Superior temporal gyrus (tissue), 1 donor: ENCODE results near the gene EPHA8.

ENCODE experiments used
- DNase-seq: peaks from one replicate; pipeline ENCODE4 v3.0.0-alpha.2; 2016; ENCODE audit errors: extremely low spot score

The EPHA8 gene

DNA sequence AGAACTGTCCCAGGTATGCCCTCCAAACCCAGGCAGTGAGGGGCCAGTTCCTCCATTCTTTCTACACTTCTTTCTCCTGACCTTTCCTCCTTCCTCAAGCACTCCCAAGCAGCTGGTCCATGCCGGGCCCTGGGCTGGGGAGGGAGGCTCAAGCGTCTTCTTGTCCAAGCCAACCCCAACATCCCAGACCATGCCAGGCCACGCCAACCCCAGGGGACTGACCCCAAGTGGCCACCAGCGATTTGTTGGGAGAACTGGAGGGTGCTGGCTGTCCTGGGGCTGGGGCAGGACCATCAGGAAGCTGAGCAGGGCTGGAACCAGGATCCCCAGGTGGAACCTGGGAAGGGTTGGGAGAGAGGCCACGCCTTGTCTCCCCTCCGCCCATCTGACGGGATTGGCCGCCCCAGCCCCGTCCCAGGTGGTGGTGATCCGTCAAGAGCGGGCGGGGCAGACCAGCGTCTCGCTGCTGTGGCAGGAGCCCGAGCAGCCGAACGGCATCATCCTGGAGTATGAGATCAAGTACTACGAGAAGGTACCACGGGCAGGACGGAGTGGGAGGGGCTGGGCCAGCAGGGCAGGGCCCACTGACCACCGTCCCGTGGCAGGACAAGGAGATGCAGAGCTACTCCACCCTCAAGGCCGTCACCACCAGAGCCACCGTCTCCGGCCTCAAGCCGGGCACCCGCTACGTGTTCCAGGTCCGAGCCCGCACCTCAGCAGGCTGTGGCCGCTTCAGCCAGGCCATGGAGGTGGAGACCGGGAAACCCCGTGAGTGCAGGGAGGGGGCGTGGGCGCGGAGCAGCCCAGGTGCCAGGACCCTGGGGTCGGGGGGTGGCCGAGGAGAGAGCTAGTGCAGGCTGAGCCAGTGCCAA is 29.9 kb downstream of the EPHA8 start:
- DNase-seq, result no peak

DNA sequence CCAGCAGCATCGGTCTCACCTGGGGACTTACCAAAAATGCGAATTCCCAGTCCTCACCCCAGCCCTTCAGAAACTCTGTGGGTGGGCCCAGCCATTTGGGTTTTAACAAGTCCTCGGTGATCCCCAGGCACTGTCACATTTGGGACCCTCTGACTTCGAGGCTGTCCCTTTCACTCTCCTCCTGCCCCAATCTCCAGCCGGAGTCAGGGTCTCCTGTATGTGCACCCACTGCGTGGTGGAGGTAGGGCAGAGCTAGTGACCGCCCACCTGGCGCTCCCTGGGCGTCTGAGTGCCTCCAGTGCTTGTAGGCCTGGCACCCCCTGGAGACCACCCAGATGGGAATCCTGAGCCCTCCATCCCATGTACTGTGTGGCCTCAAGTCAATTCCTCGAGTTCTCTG is 31.1 kb downstream of the EPHA8 start:
- DNase-seq, result no peak

DNA sequence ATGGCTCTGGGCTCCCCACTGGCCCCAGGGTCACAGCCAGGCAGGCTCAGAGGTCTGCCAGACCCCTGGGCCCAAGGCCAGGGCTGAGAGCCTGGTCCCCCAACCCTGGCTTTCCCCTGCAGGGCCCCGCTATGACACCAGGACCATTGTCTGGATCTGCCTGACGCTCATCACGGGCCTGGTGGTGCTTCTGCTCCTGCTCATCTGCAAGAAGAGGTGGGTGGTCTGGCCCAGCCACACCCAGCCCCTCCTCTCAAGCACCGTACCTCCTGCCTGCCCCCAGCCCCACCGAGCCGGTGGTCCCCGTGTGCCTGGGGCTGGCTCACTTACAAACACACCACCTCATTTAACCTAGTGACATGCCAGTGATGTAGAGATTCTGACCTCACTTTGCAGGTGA is 31.8 kb downstream of the EPHA8 start:
- no peak for DNase-seq

DNA sequence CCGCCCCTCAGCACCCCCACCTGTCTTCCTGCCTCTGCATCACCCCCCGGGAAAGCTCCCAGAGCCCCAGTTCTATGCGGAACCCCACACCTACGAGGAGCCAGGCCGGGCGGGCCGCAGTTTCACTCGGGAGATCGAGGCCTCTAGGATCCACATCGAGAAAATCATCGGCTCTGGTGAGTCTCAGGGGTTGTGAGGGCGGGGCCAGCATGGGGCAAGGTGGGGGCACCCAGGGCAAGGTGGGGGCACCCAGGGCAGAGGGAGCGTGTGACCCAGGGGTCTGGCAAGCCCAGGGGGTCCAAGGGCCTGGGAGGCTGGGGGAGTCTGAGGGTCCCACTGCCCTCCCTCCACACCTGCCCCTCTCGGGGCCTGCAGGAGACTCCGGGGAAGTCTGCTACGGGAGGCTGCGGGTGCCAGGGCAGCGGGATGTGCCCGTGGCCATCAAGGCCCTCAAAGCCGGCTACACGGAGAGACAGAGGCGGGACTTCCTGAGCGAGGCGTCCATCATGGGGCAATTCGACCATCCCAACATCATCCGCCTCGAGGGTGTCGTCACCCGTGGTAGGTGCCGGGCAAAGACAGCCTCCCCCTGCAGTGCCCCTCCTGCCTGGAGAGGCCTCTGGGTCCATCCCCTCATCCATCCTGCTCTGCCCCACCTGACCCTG is 34.1 kb downstream of the EPHA8 start:
- DNase-seq, result no peak

DNA sequence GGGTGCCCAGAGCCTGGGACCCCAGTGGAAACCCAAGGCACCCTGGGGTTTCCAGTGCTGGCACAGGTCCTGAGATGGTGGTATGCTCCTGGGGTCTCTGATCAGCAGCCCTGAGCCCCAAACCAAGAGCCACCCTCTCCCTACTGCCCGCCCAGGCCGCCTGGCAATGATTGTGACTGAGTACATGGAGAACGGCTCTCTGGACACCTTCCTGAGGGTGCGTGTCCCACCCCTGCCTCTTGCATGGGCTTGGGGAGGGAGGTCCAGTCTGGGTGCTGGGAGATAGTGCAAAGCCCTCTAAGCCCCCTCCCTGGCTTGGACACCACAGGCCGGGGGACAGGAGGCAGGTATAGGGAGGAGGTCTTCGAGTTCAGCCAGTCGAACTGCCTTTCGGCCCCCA is 34.7 kb downstream of the EPHA8 start:
- DNase-seq, result no peak

DNA sequence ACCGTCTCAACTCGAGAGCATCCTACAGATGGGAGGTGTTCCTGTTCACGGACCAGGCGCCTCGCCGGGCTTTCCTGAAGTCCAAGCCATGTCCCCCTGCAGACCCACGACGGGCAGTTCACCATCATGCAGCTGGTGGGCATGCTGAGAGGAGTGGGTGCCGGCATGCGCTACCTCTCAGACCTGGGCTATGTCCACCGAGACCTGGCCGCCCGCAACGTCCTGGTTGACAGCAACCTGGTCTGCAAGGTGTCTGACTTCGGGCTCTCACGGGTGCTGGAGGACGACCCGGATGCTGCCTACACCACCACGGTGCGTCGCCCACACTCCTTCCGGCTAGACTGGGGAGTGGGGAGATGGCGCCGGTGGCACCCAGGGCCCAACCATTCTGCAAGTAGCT is 35.4 kb downstream of the EPHA8 start:
- no peak for DNase-seq

DNA sequence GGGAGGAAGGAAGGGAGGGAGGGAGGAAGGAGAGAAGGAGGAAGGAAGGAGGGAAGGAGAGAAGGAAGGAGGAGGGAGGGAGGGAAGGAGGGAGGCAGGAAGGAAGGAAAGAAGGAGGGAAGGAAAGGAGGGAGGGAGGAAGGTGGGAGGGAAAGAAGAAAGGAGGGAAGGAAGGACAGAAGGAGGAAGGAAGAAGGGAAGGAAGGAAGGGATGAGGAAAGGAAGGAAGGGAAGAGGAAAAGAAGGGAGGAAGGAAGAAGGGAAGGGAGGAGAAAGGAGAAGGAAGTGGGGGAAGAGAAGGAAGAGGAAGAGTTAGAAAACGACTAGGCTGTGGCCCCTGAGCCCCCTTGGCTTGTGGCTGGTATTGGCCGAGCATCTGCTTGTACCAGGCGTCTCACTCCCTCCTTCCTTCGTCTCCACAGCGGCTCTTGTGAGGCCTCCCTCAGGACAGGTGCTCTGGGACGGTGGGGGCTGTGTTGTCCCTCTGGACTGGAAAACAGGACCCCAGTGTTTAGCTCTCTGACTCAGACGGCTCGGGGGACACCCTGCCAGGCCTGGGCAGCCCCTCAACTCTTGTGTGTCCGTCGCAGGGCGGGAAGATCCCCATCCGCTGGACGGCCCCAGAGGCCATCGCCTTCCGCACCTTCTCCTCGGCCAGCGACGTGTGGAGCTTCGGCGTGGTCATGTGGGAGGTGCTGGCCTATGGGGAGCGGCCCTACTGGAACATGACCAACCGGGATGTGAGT is 37.0 kb downstream of the EPHA8 start:
- DNase-seq, result no peak

DNA sequence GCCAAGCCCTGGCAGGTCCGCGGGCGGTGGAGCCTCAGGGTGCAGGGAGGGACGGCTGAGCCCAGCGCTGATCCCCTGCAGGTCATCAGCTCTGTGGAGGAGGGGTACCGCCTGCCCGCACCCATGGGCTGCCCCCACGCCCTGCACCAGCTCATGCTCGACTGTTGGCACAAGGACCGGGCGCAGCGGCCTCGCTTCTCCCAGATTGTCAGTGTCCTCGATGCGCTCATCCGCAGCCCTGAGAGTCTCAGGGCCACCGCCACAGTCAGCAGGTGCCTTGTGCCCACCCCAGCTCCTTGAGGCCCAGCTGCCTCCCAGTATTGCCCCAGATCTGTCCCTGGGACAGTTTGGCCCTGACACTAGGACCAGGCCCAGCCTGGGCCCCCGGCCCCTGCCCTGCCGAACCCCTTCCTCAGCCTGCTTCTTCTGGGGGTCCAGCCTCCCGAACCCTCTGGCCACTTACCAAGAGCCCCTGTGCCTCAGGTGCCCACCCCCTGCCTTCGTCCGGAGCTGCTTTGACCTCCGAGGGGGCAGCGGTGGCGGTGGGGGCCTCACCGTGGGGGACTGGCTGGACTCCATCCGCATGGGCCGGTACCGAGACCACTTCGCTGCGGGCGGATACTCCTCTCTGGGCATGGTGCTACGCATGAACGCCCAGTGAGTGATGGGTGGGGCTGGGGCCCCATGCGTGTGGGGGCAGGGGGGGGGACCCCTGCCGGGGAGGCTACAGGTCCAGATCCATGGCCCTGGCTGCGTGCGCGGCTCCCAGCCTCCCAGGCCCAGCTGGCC is 37.7 kb downstream of the EPHA8 start:
- DNase-seq, result no peak

DNA sequence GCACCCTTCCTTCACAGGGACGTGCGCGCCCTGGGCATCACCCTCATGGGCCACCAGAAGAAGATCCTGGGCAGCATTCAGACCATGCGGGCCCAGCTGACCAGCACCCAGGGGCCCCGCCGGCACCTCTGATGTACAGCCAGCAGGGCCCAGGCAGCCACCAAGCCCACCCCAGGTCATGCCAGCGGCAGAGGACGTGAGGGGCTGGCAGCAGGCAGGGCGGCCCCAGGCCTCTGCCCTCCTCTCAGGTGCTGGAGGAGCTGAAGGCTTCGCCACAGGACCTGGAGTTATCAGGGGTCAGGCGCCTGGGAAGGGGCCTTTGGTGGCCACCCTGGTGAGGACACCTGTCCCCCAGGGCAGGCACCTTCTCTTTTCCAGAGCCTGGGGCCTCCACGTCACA is 38.3 kb downstream of the EPHA8 start:
- DNase-seq, result no peak

DNA sequence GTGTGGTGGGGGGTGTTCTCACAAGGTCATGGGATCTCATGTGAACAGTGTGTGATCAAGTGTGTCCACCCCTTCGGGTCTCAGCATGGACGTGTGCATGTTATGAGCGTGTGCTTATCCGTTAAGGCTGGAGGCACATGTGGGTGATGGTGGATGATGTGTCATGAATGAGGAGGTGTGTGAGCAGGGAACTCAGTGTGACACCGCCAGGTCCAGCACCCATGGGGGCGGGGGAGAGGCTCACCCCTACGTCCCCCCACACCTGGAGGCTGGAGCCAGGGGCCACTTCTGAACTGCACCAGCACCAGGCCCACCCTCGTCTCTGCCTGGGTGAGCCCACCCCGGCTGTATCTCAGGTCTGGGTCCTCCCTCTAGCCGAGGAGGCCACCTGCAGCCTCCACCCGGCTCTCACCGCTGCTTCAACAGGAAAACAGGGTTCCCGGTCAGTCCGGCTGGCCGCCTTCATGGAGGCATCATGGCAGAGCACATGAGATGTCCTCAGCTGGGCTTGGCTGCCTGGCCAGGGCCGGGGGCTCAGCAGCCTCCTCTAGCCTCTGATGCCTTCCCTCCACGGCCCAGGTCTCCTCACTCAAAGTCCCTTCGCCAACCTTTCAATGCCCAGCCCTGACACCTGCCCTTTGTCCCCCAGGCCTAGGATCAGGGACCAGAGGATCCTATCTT is 38.9 kb downstream of the EPHA8 start:
- no peak for DNase-seq

DNA sequence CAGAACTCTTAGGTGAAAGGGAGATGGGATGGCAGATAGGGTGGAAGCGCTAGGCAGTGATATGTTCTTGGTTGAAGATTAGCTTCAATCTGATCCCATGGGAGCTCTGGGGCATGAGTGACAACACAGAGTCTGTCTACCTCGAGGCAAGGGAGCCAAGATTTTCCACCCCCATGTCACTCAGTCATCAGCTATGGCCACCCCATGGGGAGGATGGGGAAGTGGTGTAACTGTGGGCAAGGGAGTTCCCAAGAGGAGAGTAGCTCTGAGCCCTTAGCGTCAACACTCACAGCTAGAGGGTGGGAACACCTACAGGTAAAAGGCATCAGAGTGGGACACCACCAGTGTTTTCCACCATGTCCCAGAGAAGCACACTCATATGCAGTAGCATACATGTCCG is 42.9 kb downstream of the EPHA8 start:
- DNase-seq, result no peak

DNA sequence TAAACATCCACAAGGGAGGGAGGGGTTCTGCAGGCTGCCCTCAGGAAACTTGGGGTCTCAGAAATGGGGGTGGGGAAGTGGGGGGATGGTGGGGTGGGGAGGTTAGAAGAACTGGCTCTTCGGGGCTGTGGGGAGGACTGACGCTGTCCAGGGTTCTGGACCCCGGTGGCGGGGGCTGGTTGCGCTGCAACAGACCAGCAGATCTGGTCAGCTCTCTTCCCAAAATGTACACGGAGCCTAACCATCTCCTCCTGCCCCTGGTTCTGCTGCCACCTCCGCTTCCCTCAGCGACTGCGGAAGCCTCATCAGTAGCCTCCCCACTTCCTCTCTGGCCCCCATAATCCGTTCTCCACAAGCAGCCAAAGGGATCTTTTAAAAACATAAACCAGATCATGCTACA is 43.9 kb downstream of the EPHA8 start:
- no peak for DNase-seq

DNA sequence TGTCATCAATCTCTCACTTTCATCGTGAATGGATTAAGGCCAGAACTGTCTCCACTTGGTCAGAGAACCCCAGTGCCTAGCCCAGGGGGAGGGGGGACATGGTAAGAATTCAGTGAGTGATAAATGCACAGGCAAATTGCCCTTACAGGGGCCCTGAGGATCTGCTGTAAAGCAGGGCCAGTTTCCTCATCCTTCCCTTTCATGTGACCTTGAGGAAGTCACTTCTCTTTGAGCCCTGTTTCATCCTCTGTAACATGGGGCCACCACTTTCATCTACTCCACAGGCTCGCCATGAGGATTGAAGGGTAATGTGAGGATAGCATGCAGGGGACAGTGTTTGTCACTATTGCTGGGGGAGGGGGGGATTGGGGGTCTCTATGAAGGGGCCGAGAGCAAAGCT is 45.1 kb downstream of the EPHA8 start:
- DNase-seq, result no peak

DNA sequence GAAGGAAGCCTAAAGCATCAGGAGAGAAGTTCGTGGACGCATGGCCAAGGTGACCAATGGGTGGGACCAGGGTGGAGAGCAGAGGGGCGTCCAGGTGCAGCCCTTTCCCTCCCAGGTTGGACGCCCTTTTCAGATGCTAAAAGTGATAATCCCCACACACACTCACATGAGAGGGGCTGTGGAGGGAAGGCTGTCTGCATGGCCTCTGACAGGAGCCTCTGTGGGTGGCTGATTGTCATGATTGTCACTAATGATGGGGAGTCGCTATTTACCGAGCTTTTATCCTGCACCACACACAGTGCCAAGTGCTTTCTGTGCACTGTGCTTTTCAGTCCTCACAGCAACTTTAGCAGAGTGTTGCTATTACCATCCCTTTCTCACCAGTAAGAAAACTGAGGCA is 46.0 kb downstream of the EPHA8 start:
- no peak for DNase-seq

DNA sequence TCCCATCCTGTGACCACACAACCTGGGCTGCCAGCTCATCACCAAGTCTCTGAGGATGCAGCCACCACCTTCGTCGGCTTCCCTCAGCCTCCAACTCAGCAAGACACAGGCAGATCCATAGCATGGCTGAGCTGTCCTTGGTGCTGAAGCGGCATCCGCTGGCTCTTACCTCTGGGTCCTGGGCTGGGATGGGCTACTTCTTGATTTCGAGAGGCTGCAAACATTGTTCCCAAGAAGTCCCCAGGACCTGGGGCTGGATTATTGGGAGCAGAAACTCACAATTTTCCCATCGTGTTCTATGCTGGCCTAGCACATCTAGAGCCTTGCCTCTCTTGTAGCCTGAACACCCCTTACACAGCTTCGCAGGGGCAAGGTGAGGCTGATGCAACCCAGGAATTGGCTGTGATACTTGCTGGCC is 48.2 kb downstream of the EPHA8 start:
- no peak for DNase-seq

DNA sequence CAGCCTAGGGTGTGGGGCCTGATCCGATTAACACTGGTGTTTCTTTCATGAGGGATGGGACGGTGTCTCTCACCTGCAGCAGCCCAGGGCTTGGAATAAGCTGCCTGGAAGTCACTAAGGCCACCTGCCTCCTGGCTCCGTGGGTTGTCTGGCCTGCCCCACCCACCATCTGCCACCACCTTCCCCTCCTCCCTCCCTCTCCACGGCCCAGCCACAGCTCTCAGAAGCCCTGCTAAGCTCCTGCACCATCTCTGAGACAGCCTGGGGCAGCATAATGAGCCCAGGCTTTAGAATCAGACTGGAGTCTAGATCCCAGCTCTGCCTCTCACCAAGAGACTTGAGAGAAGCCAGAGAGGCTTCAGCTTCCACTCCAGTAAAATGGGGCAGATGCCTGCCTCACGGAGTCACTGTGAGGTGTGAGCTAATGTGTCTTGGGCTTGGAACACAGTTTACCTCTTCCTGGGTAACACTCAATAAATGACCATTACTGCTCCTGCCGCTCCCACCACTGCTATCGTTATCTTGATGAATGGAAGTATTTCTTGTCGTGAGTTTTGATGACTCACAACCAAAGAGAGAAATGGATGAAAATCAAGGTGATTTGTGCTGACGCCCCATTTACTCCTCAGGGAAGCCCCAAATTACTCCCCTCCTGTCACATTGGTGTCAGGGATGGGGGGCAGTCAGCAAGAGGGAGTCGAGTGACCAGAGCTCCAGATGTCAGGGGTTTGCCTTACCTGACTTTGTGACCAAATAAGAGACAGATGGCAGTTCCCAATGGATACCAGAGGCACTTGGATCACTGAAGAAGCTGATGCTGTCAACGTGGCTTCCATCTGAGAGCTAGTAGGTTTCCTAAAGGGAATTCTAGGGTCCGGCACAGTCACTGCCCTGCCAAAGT is 49.6 kb downstream of the EPHA8 start:
- no peak for DNase-seq

DNA sequence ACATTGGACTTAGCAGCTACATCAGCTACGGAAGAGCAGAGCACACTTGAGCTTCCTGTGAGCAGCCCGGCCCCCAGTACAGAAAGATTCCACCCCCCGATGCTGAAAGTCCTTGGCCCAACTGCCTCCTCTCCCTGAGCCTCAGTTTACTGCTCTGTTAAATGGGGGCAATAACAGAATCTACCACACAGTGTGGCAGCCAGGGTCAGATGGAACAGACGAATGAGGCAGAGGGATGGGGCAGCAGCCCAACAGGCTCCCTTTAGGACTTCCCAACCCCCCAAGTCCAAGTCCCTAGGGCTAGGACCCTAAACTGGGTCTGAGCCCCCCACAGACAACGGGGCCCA is 50.3 kb downstream of the EPHA8 start:
- no peak for DNase-seq

DNA sequence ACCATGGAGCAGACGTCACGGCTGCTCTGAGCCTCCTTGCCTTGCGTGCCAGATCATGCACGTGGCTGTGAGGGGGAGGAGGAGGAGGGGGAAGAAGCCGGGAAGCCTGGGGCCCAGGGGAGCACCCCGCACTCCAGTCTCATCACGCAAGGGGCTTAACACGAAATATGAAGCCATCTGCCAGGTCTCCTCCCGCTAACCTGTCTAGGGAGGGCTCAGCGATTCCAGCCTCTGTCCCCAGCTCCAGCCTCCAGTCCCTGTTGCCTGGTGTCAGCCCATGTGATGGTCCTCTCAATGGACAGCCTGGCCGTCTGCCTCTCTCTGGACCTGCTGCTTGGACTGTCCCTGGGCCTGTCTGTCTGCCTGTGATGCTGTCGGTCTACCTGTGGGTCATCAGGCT is 50.7 kb downstream of the EPHA8 start:
- no peak for DNase-seq

DNA sequence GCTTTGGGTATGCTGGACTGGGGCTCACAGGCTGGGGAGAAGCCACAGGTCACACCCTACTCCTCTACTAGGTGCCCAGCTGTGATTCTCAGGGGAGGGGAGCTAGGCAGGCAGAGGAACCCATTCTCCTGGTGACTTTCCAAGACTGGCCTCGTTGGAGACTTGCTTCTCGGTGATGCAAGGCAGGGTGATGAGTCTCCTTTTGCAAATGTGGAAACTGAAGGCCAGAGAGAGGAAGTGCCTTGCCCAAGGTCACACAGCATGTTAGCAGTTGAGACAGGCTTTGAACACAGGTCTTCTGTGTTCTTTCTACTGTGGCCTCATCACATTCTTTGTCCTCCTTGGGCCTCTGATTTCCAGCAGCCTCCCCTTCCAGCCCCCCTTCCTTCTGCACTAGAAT is 52.6 kb downstream of the EPHA8 start:
- no peak for DNase-seq

DNA sequence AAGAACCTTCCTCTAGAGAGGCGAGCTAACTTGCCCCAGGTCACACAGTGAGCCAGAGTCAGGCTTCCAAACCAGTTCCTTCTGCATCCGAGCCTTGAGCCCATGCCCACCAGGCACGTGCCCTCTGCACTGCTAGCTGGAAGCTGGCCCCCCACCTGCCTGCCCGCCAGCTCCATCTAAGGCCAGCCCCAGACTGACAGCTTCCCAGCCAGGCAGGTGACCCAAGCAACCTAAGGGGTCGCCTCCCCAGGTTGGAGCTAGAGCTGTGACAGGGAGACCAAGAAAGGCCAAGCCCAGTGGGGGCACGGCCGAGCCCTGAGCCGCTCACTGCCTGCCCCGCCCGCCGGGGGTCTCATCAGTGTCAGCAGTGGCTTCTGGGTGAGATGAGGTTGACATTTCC is 53.3 kb downstream of the EPHA8 start:
- no peak for DNase-seq
